Measurements from ENCODE around the gene TBC1D16.
"Not testable (repeated sequence)": the region's sequence is repeated elsewhere in the genome, so short reads cannot be mapped to it uniquely, and the experiment has no call there.

The TBC1D16 gene

GRCh38 chr17:79977161-79977631, 58.5 kb downstream of the TBC1D16 start:
- no peak for DNase-seq (ENCODE audit: low read depth in 1 of 2, low spot score in 1 of 2)

- DNase-seq (ENCODE audit: low read depth in 1 of 2, low spot score in 1 of 2) = no peak
Measured at GRCh38 chr17:79976451-79976850, 59.2 kb downstream of the TBC1D16 start.

GRCh38 chr17:79975498-79976134, 60.1 kb downstream of the TBC1D16 start:
- no peak for DNase-seq (ENCODE audit: low read depth in 1 of 2, low spot score in 1 of 2)

GRCh38 chr17:79974566-79975497, 60.8 kb downstream of the TBC1D16 start:
- no peak for DNase-seq (ENCODE audit: low read depth in 1 of 2, low spot score in 1 of 2)

- DNase-seq (ENCODE audit: low read depth in 1 of 2, low spot score in 1 of 2) = no peak
Measured at GRCh38 chr17:79971651-79972050, 64.0 kb downstream of the TBC1D16 start.

GRCh38 chr17:79970576-79971068, 65.0 kb downstream of the TBC1D16 start:
- DNase-seq (ENCODE audit: low read depth in 1 of 2, low spot score in 1 of 2) = no peak

GRCh38 chr17:79969906-79970305, 65.8 kb downstream of the TBC1D16 start:
- no peak for DNase-seq (ENCODE audit: low read depth in 1 of 2, low spot score in 1 of 2)

GRCh38 chr17:79968116-79968515, 67.6 kb downstream of the TBC1D16 start:
- no peak for DNase-seq (ENCODE audit: low read depth in 1 of 2, low spot score in 1 of 2)

- DNase-seq (ENCODE audit: low read depth in 1 of 2, low spot score in 1 of 2) = no peak
Measured at GRCh38 chr17:79966681-79967080, 69.0 kb downstream of the TBC1D16 start.

GRCh38 chr17:79965806-79966205, 69.9 kb downstream of the TBC1D16 start:
- DNase-seq (ENCODE audit: low read depth in 1 of 2, low spot score in 1 of 2) = no peak

GRCh38 chr17:79962467-79962866, 73.2 kb downstream of the TBC1D16 start:
- DNase-seq (ENCODE audit: low read depth in 1 of 2, low spot score in 1 of 2) = not testable (repeated sequence)

- not testable (repeated sequence) for DNase-seq (ENCODE audit: low read depth in 1 of 2, low spot score in 1 of 2)
Measured at GRCh38 chr17:79961567-79961966, 74.1 kb downstream of the TBC1D16 start.

GRCh38 chr17:79960788-79961522, 74.7 kb downstream of the TBC1D16 start:
- DNase-seq (ENCODE audit: low read depth in 1 of 2, low spot score in 1 of 2) = no peak

- DNase-seq (ENCODE audit: low read depth in 1 of 2, low spot score in 1 of 2) = no peak
Measured at GRCh38 chr17:79959042-79959441, 76.6 kb downstream of the TBC1D16 start.

GRCh38 chr17:79956853-79957252, 78.8 kb downstream of the TBC1D16 start:
- no peak for DNase-seq (ENCODE audit: low read depth in 1 of 2, low spot score in 1 of 2)

- DNase-seq (ENCODE audit: low read depth in 1 of 2, low spot score in 1 of 2) = not testable (repeated sequence)
Measured at GRCh38 chr17:79956441-79956735, 79.3 kb downstream of the TBC1D16 start.

- no peak for DNase-seq (ENCODE audit: low read depth in 1 of 2, low spot score in 1 of 2)
Measured at GRCh38 chr17:79955691-79956440, 79.8 kb downstream of the TBC1D16 start.

- DNase-seq (ENCODE audit: low read depth in 1 of 2, low spot score in 1 of 2) = no peak
Measured at GRCh38 chr17:79955167-79955549, 80.5 kb downstream of the TBC1D16 start.

GRCh38 chr17:79954281-79955166, 81.1 kb downstream of the TBC1D16 start:
- no peak for DNase-seq (ENCODE audit: low read depth in 1 of 2, low spot score in 1 of 2)

GRCh38 chr17:79953335-79953734, 82.3 kb downstream of the TBC1D16 start:
- DNase-seq (ENCODE audit: low read depth in 1 of 2, low spot score in 1 of 2) = no peak

All from stimulated activated CD4-positive, alpha-beta T cell treated with anti-CD3 and anti-CD28 coated beads, Interleukin-15, amount 100 ng/mL, for 1 hour (primary cell).